Liver (tissue), 3 donors: Measurements from ENCODE around the gene TMEM101.

Experiments used
- ATF3 ChIP-seq: IDR thresholded peaks from 2 replicates; pipeline ENCODE4 v1.6.1; 2016; ENCODE audit warnings: antibody characterized with exemption
- CTCF ChIP-seq: fragments of 150-350 bp; IDR thresholded peaks from 2 replicates; pipeline ENCODE4 v1.5.1; 2017; ENCODE audit warnings: improper control_type of control experiment, low read depth, low read length; ENCODE audit not compliant: missing input control
- GABPA ChIP-seq, 2 donors: IDR thresholded peaks in 1 of 2; conservative IDR thresholded peaks in 1 of 2; 2 replicates each; pipeline ENCODE4 v1.6.1; 2016; ENCODE audit warnings: antibody characterized with exemption in 2 of 2, mild to moderate bottlenecking in 1 of 2, moderate library complexity in 1 of 2
- RAD21 ChIP-seq, 2 donors: IDR thresholded peaks; 2 replicates each; pipeline ENCODE4 v1.6.1; 2016; ENCODE audit warnings: antibody characterized with exemption in 2 of 2, mild to moderate bottlenecking in 2 of 2
- REST ChIP-seq: IDR thresholded peaks from 2 replicates; pipeline ENCODE4 v1.6.1; 2016; ENCODE audit warnings: antibody characterized with exemption, mild to moderate bottlenecking
- TAF1 ChIP-seq: conservative IDR thresholded peaks from 2 replicates; pipeline ENCODE4 v1.6.1; 2016; ENCODE audit warnings: antibody characterized with exemption, mild to moderate bottlenecking
- donor health status: healthy.
- donor health status: healthy.

- TF ChIP-seq RAD21 (IDR thresholded peaks at IDR 0.05) = no peak
- no peak for TF ChIP-seq CTCF
- no peak for TF ChIP-seq ATF3
- TF ChIP-seq REST = no peak
- no peak for TF ChIP-seq TAF1
- no peak for TF ChIP-seq GABPA (IDR thresholded peaks at IDR 0.05 in 1 of 2, conservative IDR thresholded peaks at IDR 0.05 in 1 of 2)
Observed at GRCh38 chr17:43999024-43999423, 15.7 kb downstream of the TMEM101 start.
